B cell (primary cell): Measurements from ENCODE around the gene TSTD2.

Experiments
- CTCF ChIP-seq: fragments of 200-600 bp; IDR thresholded peaks from one replicate; pipeline ENCODE4 v1.8.0; 2022; ENCODE audit warnings: antibody characterized with exemption, mild to moderate bottlenecking
- EZH2 ChIP-seq: IDR thresholded peaks from 2 replicates; pipeline ENCODE4 v1.6.1; 2012; ENCODE audit warnings: borderline replicate concordance, low read depth, mild to moderate bottlenecking, moderate library complexity, low read length; ENCODE audit not compliant: insufficient read depth, poor library complexity, severe bottlenecking

- TF ChIP-seq CTCF (no peak), EZH2 (no peak)
These were observed 41.6 kb downstream of the TSTD2 start for GRCh38 chr9:97591535-97591934.
